Measurements from ENCODE around the gene BUB1B.
"Not testable (repeated sequence)": the region's sequence is repeated elsewhere in the genome, so short reads cannot be mapped to it uniquely, and the experiment has no call there.

The BUB1B gene

DNA sequence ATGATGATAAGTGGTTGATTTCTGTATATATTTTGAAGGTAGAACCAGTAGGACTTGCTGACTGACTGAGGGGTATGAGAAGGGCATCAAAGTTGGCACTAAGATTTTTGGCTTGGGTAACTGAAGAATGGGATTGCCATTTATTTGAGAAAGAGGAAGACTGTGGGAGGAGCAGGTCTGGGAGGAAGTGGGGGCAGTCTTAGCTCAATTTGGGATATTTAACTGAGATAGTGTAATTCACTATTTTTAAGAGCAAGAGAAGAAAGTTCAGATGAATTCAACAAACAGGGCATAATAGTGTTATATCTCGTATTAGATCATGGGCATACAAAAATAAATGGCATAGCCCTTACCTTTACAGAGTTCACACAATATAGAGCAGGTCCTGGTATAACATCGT, 1.7 kb downstream of the BUB1B start:
- H3K4me2 ChIP-seq (ENCODE audit: insufficient read depth, low read length), result peak overlapping the region; percentile 89
- no peaks in the 10 kb centered on the region for H3K27me3 ChIP-seq (ENCODE audit: insufficient read depth, low read length, poor library complexity)
- H2AFZ ChIP-seq (ENCODE audit: low read depth, low read length), result no peak overlapping the region
- peak overlapping the region; percentile 79 to 91 for H3K4me3 ChIP-seq (ENCODE audit: low read depth in 1 of 2, low read length in 2 of 2)
- peak overlapping the region; percentile 95 for H3K27ac ChIP-seq (ENCODE audit: low read length)
- no peaks in the 10 kb centered on the region for H3K9me3 ChIP-seq (ENCODE audit: insufficient read depth, low read length, severe bottlenecking)
- no peak for DNase-seq
- peak overlapping the region; percentile 81 for H3K9ac ChIP-seq (ENCODE audit: low read depth, low read length)
- peaks cover 55% of the 10 kb centered on the region for H3K36me3 ChIP-seq (ENCODE audit: insufficient read depth, low read length)
- ATAC-seq (ENCODE audit: insufficient read depth, low read depth), result no peak
- peaks cover 24% of the 10 kb centered on the region; the same call in 1 of the 2 replicates for H4K20me1 ChIP-seq (ENCODE audit: insufficient read depth, low read length)
- TF ChIP-seq EZH2 (IDR thresholded peaks at IDR 0.05; ENCODE audit: borderline replicate concordance, low read depth, low read length, severe bottlenecking), result no peak
- TF ChIP-seq, protein P1, sequence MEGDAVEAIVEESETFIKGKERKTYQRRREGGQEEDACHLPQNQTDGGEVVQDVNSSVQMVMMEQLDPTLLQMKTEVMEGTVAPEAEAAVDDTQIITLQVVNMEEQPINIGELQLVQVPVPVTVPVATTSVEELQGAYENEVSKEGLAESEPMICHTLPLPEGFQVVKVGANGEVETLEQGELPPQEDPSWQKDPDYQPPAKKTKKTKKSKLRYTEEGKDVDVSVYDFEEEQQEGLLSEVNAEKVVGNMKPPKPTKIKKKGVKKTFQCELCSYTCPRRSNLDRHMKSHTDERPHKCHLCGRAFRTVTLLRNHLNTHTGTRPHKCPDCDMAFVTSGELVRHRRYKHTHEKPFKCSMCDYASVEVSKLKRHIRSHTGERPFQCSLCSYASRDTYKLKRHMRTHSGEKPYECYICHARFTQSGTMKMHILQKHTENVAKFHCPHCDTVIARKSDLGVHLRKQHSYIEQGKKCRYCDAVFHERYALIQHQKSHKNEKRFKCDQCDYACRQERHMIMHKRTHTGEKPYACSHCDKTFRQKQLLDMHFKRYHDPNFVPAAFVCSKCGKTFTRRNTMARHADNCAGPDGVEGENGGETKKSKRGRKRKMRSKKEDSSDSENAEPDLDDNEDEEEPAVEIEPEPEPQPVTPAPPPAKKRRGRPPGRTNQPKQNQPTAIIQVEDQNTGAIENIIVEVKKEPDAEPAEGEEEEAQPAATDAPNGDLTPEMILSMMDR (IDR thresholded peaks at IDR 0.05; ENCODE audit: borderline replicate concordance, extremely low read depth, low read length, poor library complexity, severe bottlenecking), result no peak
- peaks cover 68% of the 10 kb centered on the region for H3K79me2 ChIP-seq (ENCODE audit: insufficient read depth, low read length)
- H3K4me1 ChIP-seq (ENCODE audit: insufficient read depth, low read length), result peaks cover 48% of the 10 kb centered on the region

DNA sequence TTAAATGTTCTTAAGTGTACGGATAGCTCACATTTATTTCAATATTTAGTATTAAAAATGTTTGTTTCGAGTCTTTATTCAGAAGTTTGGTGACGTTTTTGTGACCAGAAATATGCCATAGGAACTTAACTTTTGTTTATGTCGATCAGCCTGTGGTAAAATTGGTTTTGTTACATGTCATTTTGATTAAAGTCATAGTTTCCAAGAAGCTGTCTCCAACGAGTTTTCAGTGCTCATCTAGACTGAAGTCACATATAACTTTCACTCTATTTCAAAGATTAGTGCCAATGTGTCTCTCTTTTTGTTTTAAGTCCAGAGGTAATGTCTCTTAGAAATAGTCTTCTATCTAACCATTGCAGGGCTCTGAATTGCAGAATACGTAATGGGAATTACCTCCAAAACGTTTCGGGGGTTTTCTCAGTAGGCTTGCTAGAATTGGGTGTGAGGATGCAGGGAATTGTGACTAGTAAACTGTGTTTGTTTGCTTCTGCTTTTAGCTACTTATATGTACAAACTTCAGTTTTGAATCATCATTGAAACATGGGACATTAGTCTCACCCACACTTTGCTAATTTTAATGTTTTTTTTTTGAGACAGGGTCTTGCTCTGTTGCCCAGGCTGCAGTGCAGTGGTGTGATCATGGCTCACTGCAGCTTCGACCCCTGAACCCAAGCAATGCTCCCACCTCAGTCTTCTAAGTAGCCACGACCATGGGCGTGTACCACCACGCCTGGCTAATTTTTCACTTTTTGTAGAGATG, 3.0 kb downstream of the BUB1B start:
- Histone ChIP-seq H2AFZ (ENCODE audit: low read depth, low read length) (no peak overlapping the region), H3K9ac (ENCODE audit: low read depth, low read length) (0 out of 2 replicates have a peak overlapping the region, but pooled peaks have one; percentile 81), H3K4me3 (ENCODE audit: low read depth in 1 of 2, low read length in 2 of 2) (peak overlapping the region in 1 of 2 experiments; percentile 79; a peak in 2 of 4 replicates), H3K79me2 (ENCODE audit: insufficient read depth, low read length) (peaks cover 78% of the 10 kb centered on the region), H3K9me3 (ENCODE audit: insufficient read depth, low read length, severe bottlenecking) (no peaks in the 10 kb centered on the region), H3K36me3 (ENCODE audit: insufficient read depth, low read length) (peaks cover 68% of the 10 kb centered on the region), H3K4me2 (ENCODE audit: insufficient read depth, low read length) (peak overlapping the region; percentile 89), H4K20me1 (ENCODE audit: insufficient read depth, low read length) (peaks cover 24% of the 10 kb centered on the region; the same call in 1 of the 2 replicates), H3K27ac (ENCODE audit: low read length) (no peak overlapping the region), H3K27me3 (ENCODE audit: insufficient read depth, low read length, poor library complexity) (no peaks in the 10 kb centered on the region), H3K4me1 (ENCODE audit: insufficient read depth, low read length) (peaks cover 48% of the 10 kb centered on the region)
- ATAC-seq (ENCODE audit: insufficient read depth, low read depth), result no peak
- no peak for DNase-seq
- no peak for TF ChIP-seq EZH2 (IDR thresholded peaks at IDR 0.05; ENCODE audit: borderline replicate concordance, low read depth, low read length, severe bottlenecking)
- TF ChIP-seq, protein P1 (IDR thresholded peaks at IDR 0.05; ENCODE audit: borderline replicate concordance, extremely low read depth, low read length, poor library complexity, severe bottlenecking), result no peak

DNA sequence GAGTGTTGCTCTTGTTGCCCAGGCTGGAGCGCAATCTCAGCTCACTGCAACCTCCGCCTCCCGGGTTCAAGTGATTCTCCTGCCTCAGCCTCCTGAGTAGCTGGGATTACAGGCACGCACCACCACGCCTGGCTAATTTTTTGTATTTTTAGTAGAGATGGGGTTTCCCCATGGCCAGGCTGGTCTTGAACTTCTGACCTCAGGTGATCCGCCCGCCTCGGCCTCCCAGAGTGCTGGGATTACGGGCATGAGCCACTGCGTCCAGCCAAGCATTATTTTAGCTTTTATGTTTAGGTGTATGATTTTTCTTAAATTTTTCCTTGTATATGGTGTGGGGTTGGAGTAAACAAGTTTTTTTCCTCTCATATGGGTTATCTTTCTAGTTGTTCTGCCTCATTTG, 6.5 kb downstream of the BUB1B start:
- Histone ChIP-seq H3K36me3 (ENCODE audit: insufficient read depth, low read length) (peaks cover 89% of the 10 kb centered on the region), H4K20me1 (ENCODE audit: insufficient read depth, low read length) (peaks cover 21% of the 10 kb centered on the region; the same call in 1 of the 2 replicates), H3K79me2 (ENCODE audit: insufficient read depth, low read length) (peaks cover 89% of the 10 kb centered on the region), H3K4me1 (ENCODE audit: insufficient read depth, low read length) (peaks cover 33% of the 10 kb centered on the region)
- not testable (repeated sequence) for H3K27me3 ChIP-seq (ENCODE audit: insufficient read depth, low read length, poor library complexity); DNase-seq; H3K9ac ChIP-seq (ENCODE audit: low read depth, low read length); H2AFZ ChIP-seq (ENCODE audit: low read depth, low read length); H3K27ac ChIP-seq (ENCODE audit: low read length); H3K4me2 ChIP-seq (ENCODE audit: insufficient read depth, low read length); H3K4me3 ChIP-seq (ENCODE audit: low read depth in 1 of 2, low read length in 2 of 2); ATAC-seq (ENCODE audit: insufficient read depth, low read depth); H3K9me3 ChIP-seq (ENCODE audit: insufficient read depth, low read length, severe bottlenecking)

DNA sequence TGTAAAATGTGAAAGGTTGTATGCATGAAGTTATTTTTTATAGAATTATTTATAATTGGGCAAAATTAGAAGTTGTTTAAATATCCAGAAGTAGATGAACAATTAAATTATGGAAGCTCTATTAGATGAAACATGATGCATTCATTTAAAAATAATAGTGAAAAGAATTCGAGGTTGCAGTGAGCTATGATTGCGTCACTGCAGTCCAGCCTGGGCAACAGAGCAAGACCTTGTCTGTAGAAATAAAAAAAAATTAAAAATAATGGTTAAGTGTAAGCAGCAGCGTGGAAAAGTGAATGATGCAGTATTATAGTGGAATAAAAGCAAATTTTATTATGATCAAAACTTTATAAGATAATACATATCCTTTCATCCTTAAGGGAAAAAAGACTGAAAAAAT, 14.3 kb downstream of the BUB1B start:
- peaks cover 74% of the 10 kb centered on the region for H3K79me2 ChIP-seq (ENCODE audit: insufficient read depth, low read length)
- H3K27ac ChIP-seq (ENCODE audit: low read length), result no peak overlapping the region
- no peak for TF ChIP-seq EZH2 (IDR thresholded peaks at IDR 0.05; ENCODE audit: borderline replicate concordance, low read depth, low read length, severe bottlenecking)
- TF ChIP-seq, protein P1 (IDR thresholded peaks at IDR 0.05; ENCODE audit: borderline replicate concordance, extremely low read depth, low read length, poor library complexity, severe bottlenecking), result no peak
- H4K20me1 ChIP-seq (ENCODE audit: insufficient read depth, low read length), result no peaks in the 10 kb centered on the region
- no peak overlapping the region for H2AFZ ChIP-seq (ENCODE audit: low read depth, low read length)
- H3K4me2 ChIP-seq (ENCODE audit: insufficient read depth, low read length), result no peak overlapping the region
- H3K4me3 ChIP-seq (ENCODE audit: low read depth in 1 of 2, low read length in 2 of 2), result no peak overlapping the region
- H3K9ac ChIP-seq (ENCODE audit: low read depth, low read length), result no peak overlapping the region
- H3K27me3 ChIP-seq (ENCODE audit: insufficient read depth, low read length, poor library complexity), result no peaks in the 10 kb centered on the region
- ATAC-seq (ENCODE audit: insufficient read depth, low read depth) (no peak), DNase-seq (no peak)
- no peaks in the 10 kb centered on the region; the same call in 1 of the 2 replicates for H3K4me1 ChIP-seq (ENCODE audit: insufficient read depth, low read length)
- no peaks in the 10 kb centered on the region for H3K9me3 ChIP-seq (ENCODE audit: insufficient read depth, low read length, severe bottlenecking)
- H3K36me3 ChIP-seq (ENCODE audit: insufficient read depth, low read length), result peaks cover 84% of the 10 kb centered on the region
